AG04450 (cell line): Measurements from ENCODE around the gene NTMT1. TPM values are rescaled to one million over a fixed set of nuclear protein-coding genes. Genes with fewer than 3 reads are reported as not detected.
"Not testable (repeated sequence)": the region's sequence is repeated elsewhere in the genome, so short reads cannot be mapped to it uniquely, and the experiment has no call there.

Experiments
- CTCF ChIA-PET: fragments of 300-600, 350-600 bp; formaldehyde crosslinking; extraction: SDS; loops from one replicate; lab custom pipeline; 2022; ENCODE audit warnings: antibody characterized with exemption, inconsistent platforms; lab: Charles Lee
- POLR2A ChIA-PET: fragments of 350-600 bp; formaldehyde crosslinking; extraction: SDS; loops from one replicate; lab custom pipeline; 2021; ENCODE audit warnings: antibody characterized with exemption, inconsistent platforms; lab: Yijun Ruan, JAX
- DNase-seq: peaks from one replicate; pipeline ENCODE4 v3.0.0-alpha.2; 2011; ENCODE audit warnings: low read depth, low spot score
- H3K27ac ChIP-seq: one replicate; pipeline ENCODE4 v1.5.1; 2012; ENCODE audit warnings: low read depth, low read length, control low read depth
- H3K27me3 ChIP-seq: one replicate; pipeline ENCODE4 v1.6.0; 2012; ENCODE audit warnings: low read length; ENCODE audit not compliant: control insufficient read depth, insufficient read depth
- H3K4me3 ChIP-seq: 2 replicates; pipeline ENCODE4 v1.5.1; 2011; ENCODE audit warnings: mild to moderate bottlenecking, low read depth, low read length, control low read depth
- H3K9me3 ChIP-seq: 2 replicates; pipeline ENCODE4 v1.5.1; 2012; ENCODE audit warnings: low read length; ENCODE audit not compliant: control insufficient read depth, insufficient read depth
- polyA plus RNA-seq: library from polyadenylated mRNA; depleted of rRNA; stranded (reverse); fragments of >200 nt; gene quantifications from 2 replicates; pipeline ENCODE4 v1.2.3, GENCODE V29; 2011
- TF ChIP-seq, protein P1 (sequence below): IDR thresholded peaks from 2 replicates; pipeline ENCODE4 v1.5.1; 2011; ENCODE audit warnings: low read depth, low read length, control low read depth, inconsistent platforms

NTMT1 gene
- polyA plus RNA-seq, 1 experiment: 49.3 TPM

DNA sequence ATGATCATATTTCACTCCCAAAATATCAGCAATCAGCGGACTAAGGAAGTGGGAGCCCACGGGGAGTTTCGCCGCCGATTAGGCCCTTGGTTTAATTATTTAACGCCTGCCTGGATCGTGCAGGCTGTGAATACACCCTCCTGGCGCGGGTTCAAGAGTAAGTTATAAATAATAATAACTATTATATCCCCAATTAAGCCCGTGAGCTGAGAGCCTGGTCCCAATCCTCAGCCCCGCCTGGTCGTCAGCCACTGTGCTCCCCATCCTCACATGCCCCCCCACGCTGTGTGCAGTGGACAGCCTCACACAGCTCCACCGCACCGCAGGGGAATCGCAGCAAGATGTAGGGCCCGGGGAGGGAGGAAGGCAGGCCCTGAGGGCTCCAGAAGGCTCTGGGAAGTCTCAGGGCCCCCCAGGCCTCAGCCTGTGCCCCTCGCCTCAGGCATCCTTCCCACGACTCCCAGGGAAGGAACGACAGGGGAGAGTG is 28.6 kb downstream of the NTMT1 start:
- ChIA-PET POLR2A (no interaction called here), CTCF (interaction anchor here (2.2 kb wide), 1 partner anchor 72 kb away, joined by 5 read pairs; no protein-coding TSS in a partner anchor)
- TF ChIP-seq, protein P1, sequence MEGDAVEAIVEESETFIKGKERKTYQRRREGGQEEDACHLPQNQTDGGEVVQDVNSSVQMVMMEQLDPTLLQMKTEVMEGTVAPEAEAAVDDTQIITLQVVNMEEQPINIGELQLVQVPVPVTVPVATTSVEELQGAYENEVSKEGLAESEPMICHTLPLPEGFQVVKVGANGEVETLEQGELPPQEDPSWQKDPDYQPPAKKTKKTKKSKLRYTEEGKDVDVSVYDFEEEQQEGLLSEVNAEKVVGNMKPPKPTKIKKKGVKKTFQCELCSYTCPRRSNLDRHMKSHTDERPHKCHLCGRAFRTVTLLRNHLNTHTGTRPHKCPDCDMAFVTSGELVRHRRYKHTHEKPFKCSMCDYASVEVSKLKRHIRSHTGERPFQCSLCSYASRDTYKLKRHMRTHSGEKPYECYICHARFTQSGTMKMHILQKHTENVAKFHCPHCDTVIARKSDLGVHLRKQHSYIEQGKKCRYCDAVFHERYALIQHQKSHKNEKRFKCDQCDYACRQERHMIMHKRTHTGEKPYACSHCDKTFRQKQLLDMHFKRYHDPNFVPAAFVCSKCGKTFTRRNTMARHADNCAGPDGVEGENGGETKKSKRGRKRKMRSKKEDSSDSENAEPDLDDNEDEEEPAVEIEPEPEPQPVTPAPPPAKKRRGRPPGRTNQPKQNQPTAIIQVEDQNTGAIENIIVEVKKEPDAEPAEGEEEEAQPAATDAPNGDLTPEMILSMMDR: no peak
- Histone ChIP-seq H3K9me3 (no peaks in the 10 kb centered on the region), H3K27ac (no peak overlapping the region), H3K27me3 (no peaks in the 10 kb centered on the region), H3K4me3 (no peak overlapping the region)
- no peak for DNase-seq

DNA sequence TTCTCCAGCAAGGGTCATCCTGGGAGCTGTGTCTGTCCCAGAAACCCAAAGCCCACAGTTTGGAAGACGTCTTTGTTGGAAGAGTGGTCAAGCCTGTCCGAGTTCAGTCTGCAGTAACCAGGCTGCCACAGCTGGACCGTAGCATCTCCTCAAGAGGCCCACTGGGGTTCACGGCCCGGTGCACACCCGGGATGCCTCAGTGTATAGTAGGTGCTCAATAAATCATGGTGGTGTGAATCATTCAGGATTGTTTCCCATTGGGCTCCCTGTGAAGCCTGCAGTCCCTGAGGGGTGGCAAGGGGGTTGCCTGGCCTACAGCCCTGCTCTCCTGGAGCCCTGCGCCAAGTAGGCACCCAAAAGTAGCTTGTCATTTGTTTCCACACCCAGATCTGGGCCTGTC is 29.2 kb downstream of the NTMT1 start:
- Histone ChIP-seq H3K27ac (no peak overlapping the region), H3K4me3 (no peak overlapping the region), H3K9me3 (no peaks in the 10 kb centered on the region), H3K27me3 (no peaks in the 10 kb centered on the region)
- DNase-seq: no peak
- POLR2A ChIA-PET: no interaction called here
- TF ChIP-seq, protein P1: no peak
- CTCF ChIA-PET: interaction anchor here (2.2 kb wide), 1 partner anchor 72 kb away, joined by 5 read pairs; no protein-coding TSS in a partner anchor

DNA sequence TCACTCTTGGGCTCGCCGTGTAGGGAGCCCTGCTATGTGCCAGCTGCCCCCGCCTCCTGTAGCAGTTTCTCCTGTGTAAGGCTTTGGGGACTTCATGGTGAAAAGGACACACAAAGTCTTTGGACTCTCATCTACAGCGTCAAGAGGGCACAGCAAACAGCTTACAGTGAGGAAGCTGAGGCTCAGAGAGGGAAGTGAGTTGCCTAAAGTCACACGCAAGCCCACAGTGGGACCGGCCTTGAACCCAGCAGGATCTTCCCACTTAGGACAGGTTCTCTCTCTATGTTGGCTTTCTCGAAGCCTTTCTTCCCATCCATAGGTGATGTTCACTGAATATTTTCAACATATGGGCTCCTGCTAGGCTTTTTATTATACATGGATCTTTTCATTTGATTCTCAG is 29.7 kb downstream of the NTMT1 start:
- no peak overlapping the region for H3K4me3 ChIP-seq
- TF ChIP-seq, protein P1: no peak
- H3K9me3 ChIP-seq: no peaks in the 10 kb centered on the region
- ChIA-PET CTCF (interaction anchor here (0.7 to 2.2 kb wide), 4 partner anchors 14 to 524 kb away, joined by 3 to 5 read pairs (median 4); partner anchors contain the start of gene ASB6), POLR2A (no interaction called here)
- no peak for DNase-seq
- H3K27ac ChIP-seq: no peak overlapping the region
- H3K27me3 ChIP-seq: no peaks in the 10 kb centered on the region

DNA sequence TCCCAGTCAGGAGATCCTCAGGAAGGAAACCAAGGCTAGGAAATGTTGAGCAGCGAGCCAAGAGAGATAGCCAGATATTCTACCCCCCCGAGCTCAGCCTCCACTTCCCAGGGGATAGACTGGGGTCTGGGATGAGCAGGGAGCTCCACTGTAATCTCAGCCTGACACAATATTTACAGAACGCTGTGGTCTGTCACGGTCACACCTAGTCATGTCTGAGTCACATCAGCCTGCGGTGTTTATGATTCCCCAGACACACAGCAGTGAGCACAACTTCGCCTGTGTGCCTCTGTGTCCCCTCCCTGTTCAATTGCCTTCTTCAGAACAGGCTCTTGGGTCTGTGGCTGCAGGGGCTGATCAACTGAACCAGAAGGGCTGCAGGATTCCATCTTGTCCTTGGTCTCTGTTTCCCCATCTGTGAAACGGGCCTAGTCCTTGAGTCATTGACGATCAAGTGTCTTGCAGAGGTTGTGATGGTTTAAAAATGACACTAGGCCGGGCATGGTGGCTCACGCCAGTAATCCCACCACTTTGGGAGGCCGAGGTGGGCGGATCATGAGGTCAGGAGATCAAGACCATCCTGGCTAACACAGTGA is 30.9 kb downstream of the NTMT1 start:
- CTCF ChIA-PET: interaction anchor here (0.8 to 2.2 kb wide), 4 partner anchors 15 to 127 kb away, joined by 3 to 5 read pairs (median 4); partner anchors contain the start of gene ASB6
- TF ChIP-seq, protein P1: no peak
- POLR2A ChIA-PET: no interaction called here
- Histone ChIP-seq H3K9me3 (no peaks in the 10 kb centered on the region), H3K27ac (no peak overlapping the region), H3K4me3 (no peak overlapping the region), H3K27me3 (no peaks in the 10 kb centered on the region)
- DNase-seq: peak; percentile 24

DNA sequence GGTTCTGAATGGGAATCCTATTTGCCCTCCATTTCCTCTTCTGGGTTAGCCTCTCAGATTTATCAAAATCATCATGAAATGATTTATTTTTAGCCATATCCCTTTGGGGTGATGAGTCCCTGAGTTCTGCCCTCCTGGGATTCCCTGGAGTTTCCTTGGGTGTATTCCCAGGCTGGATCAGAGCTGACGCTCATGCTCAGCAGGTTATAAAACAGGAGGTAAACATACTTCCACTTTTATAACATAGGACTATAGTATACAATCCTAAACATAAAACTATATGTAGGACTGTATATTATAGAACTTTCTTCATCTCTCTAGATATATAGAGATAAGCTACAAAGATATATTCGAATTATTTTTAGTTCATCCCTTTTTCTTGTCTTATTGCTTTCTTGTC is 35.1 kb downstream of the NTMT1 start:
- TF ChIP-seq, protein P1: no peak

DNA sequence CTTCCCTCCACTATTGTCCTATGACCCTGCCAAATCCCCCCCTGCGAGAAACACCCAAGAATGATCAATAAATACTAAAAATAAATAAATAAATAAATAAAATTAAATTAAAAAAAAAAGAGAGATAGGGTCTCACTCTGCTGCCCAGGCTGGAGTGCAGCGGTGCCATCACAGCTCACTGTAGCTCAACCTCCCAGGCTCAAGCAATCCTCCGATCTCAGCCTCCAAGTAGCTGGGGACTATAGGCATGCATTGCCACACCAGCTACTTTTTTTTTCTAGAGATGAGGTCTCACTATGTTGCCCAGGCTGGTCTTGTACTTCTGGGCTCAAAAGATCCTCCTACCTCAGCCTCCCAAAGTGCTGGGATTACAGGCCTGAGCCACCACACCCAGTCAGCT is 36.3 kb downstream of the NTMT1 start:
- POLR2A ChIA-PET, H3K4me3 ChIP-seq, DNase-seq, H3K9me3 ChIP-seq, H3K27ac ChIP-seq, H3K27me3 ChIP-seq: not testable (repeated sequence)
- CTCF ChIA-PET: interaction anchor here (0.6 to 2.0 kb wide), 5 partner anchors 20 to 489 kb away, joined by 3 to 9 read pairs (median 3); no protein-coding TSS in a partner anchor

More for the DNA sequence above, 35.1 kb downstream of the NTMT1 start:
- ChIA-PET CTCF (interaction anchor here (1.4 to 2.0 kb wide), 3 partner anchors 66 to 123 kb away, joined by 5 to 9 read pairs (median 6); no protein-coding TSS in a partner anchor), POLR2A (no interaction called here)
- no peak overlapping the region for H3K4me3 ChIP-seq
- H3K9me3 ChIP-seq: no peaks in the 10 kb centered on the region
- no peaks in the 10 kb centered on the region for H3K27me3 ChIP-seq
- no peak overlapping the region for H3K27ac ChIP-seq
- DNase-seq: no peak
